Ovary (tissue), 3 donors: ENCODE measurements around the gene ALK.

Experiments
- CTCF ChIP-seq, 3 donors: fragments of 450-650 bp in 2 of 3; fragments of 200-600 bp in 1 of 3; IDR thresholded peaks; one replicate each; pipeline versions ENCODE4 v1.5.1 to v1.8.0; 2016 to 2022; ENCODE audit warnings: antibody characterized with exemption in 3 of 3, mild to moderate bottlenecking in 1 of 3
- EP300 ChIP-seq: sonication (generic); formaldehyde crosslinking; IDR thresholded peaks from one replicate; pipeline ENCODE4 v1.6.1; 2017; ENCODE audit warnings: antibody characterized with exemption
- POLR2A ChIP-seq: fragments of 450-650 bp; IDR thresholded peaks from one replicate; pipeline ENCODE4 v1.6.1; 2017; ENCODE audit warnings: antibody characterized with exemption, mild to moderate bottlenecking, moderate library complexity
- donor health status: DM: no; HTN: no; CAD: no.

GRCh38 chr2:29405266-29405665 lies 516.1 kb downstream of the ALK start:
- TF ChIP-seq CTCF (IDR thresholded peaks at IDR 0.05) (no peak), POLR2A (no peak), EP300 (no peak)
